K562 (cell line): ENCODE measurements around the gene FOXS1. TPM values are rescaled to one million over a fixed set of nuclear protein-coding genes. Genes with fewer than 3 reads are reported as not detected.
A peak's percentile ranks its signal among the peaks of the same experiment; 100 is the strongest.

Source experiments
- CBX3 ChIP-seq, 2 experiments: IDR thresholded peaks; 1 replicate in 1 of 2; 2 replicates in 1 of 2; pipeline ENCODE4 v1.6.1; 2012; ENCODE audit warnings: inconsistent platforms in 2 of 2, low read length in 2 of 2, borderline replicate concordance in 1 of 2, control low read depth in 1 of 2
- CEBPZ ChIP-seq: fragments of 150-350 bp; IDR thresholded peaks from 2 replicates; pipeline ENCODE4 v1.6.1; 2014; ENCODE audit warnings: low read depth, mild to moderate bottlenecking, low read length, borderline replicate concordance
- E2F4 ChIP-seq: sonication (generic); formaldehyde crosslinking; IDR thresholded peaks from 2 replicates; pipeline ENCODE4 v1.8.0; 2022; ENCODE audit warnings: mild to moderate bottlenecking, low read depth, missing genetic modification reagents
- ETV1 ChIP-seq: fragments of 450-650 bp; conservative IDR thresholded peaks from 2 replicates; pipeline ENCODE4 v1.6.1; 2016; ENCODE audit warnings: missing genetic modification characterization, control low read depth, low read depth, missing compliant biosample characterization
- GATAD2B ChIP-seq: fragments of 450-650 bp; IDR thresholded peaks from 2 replicates; pipeline ENCODE4 v1.6.1; 2017; ENCODE audit warnings: mild to moderate bottlenecking, borderline replicate concordance
- HLTF ChIP-seq: fragments of 450-650 bp; IDR thresholded peaks from 2 replicates; pipeline ENCODE4 v1.6.1; 2016
- L3MBTL2 ChIP-seq: fragments of 450-650 bp; IDR thresholded peaks from 2 replicates; pipeline ENCODE4 v1.6.1; 2016; ENCODE audit warnings: mild to moderate bottlenecking, moderate library complexity
- MIER1 ChIP-seq: fragments of 450-650 bp; IDR thresholded peaks from 2 replicates; pipeline ENCODE4 v1.6.1; 2016; ENCODE audit warnings: antibody characterized with exemption, mild to moderate bottlenecking, low read depth
- PHF21A ChIP-seq: fragments of 450-650 bp; IDR thresholded peaks from 2 replicates; pipeline ENCODE4 v1.6.1; 2017; ENCODE audit warnings: low read depth, borderline replicate concordance
- RREB1 ChIP-seq: fragments of 250-450 bp; sonication (Bioruptor Pico); IDR thresholded peaks from 2 replicates; pipeline ENCODE4 v1.4.0; 2020
- ZNF280B ChIP-seq: fragments of 250-450 bp; sonication (Bioruptor Pico); IDR thresholded peaks from 2 replicates; pipeline ENCODE4 v1.5.1; 2021; ENCODE audit warnings: mild to moderate bottlenecking
- ZNF707 ChIP-seq: fragments of 250-450 bp; sonication (Bioruptor Pico); conservative IDR thresholded peaks from 2 replicates; pipeline ENCODE4 v1.8.0; 2022; ENCODE audit warnings: inconsistent platforms, mild to moderate bottlenecking, moderate library complexity
- ZSCAN32 ChIP-seq: fragments of 450-650 bp; formaldehyde crosslinking; IDR thresholded peaks from 2 replicates; pipeline ENCODE4 v1.4.0; 2020; ENCODE audit warnings: mild to moderate bottlenecking, moderate library complexity
- polyA plus RNA-seq, 8 experiments: library from polyadenylated mRNA; depleted of rRNA in 4 of 8; stranded (reverse) in 5 of 8; unstranded in 3 of 8; fragments of >200 nt; fragmentation: Nextera tagmentation in 2 of 8; fragmentation: Illumina TruSeq in 1 of 8; extraction: Ambion mirVana in 2 of 8; extraction: Trizol in 1 of 8; gene quantifications; 2 replicates each; pipeline versions ENCODE4 v1.2.1 to v1.2.3, GENCODE V29; 2011 to 2014; ENCODE audit warnings: inconsistent platforms in 1 of 8, missing spikeins in 1 of 8
- total RNA-seq, 7 experiments: library from RNA; depleted of rRNA in 6 of 7; stranded (reverse); fragments of >200 nt in 6 of 7; fragmentation: Illumina TruSeq in 2 of 7; extraction: Trizol in 2 of 7; gene quantifications; 2 replicates each; pipeline versions ENCODE4 v1.2.1 to v1.2.3, GENCODE V29; 2011 to 2021; ENCODE audit warnings: low replicate concordance in 1 of 7

The FOXS1 gene
- total and polyA plus RNA-seq, 9 of the 15 experiments (the other 6 are each of a cell fraction or from before 2014, with no cell fraction given), result not detected

DNA sequence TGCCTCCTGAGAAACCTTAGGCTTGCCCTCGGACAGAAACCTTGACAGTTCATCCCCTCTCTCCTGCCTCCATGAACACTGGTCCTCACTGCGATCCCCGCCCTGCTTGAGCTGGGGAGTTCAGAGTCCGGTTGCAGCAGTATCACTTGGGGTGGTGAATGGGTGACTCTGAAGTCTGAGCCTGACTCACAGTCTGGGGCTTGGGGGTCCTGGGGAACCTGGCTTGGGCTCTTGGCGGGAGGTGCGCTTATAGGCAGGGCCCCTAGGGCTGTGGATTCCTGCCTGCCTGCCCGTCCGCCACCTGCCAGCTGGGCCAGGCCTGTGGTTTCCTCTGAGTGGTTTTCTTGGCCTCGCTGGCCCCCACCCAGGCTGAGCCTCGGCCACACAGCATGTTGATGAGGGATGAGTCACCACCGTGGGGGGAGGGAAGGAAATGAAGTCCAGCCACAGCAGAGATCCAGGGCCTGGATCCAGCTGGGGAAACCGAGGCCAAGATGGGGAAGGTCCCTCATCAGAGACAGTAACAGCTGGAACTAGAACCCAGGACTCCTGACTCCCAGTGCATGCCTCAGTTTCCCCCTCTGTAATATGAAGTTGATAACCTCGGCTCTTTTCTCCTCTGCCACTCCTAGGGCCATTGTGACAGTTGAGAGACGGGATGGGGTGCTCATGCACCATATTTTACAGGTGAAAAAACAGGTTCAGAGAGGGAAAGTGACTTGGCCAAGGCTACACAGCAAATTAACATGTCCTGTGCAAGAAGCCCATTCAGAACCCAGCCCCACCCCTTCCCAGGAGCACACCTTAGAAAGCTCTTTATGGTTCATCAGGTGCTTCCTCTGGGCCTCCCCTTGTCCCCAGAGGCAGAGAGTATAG is 9.2 kb downstream of the FOXS1 start (continued):
- no peak for TF ChIP-seq CEBPZ
- TF ChIP-seq GATAD2B, result no peak
- TF ChIP-seq ETV1 (tag), result no peak
- TF ChIP-seq L3MBTL2, result peak; percentile 74; the same call in 1 of the 2 replicates
- no peak for TF ChIP-seq ZNF707 (CRISPR knock-in tag)
- no peak for TF ChIP-seq PHF21A
- no peak for TF ChIP-seq ZSCAN32
- no peak for TF ChIP-seq MIER1
- no peak for TF ChIP-seq RREB1 (CRISPR knock-in tag)
- TF ChIP-seq E2F4, result no peak
- no peak for TF ChIP-seq CBX3 (IDR thresholded peaks at IDR 0.05; ENCODE audit: borderline replicate concordance in 1 of 2, low read length in 2 of 2)
- no peak for TF ChIP-seq HLTF
- TF ChIP-seq ZNF280B (CRISPR knock-in tag), result no peak
